HG03280 (cell line): Measurements from ENCODE around the gene NLRP6.

Source experiments
- ATAC-seq: cut with Tn5 transposase; IDR thresholded peaks from one replicate; pipeline ENCODE4 v1.9.1; 2021; ENCODE audit warnings: mild to moderate bottlenecking, moderate library complexity; ENCODE audit not compliant: unreplicated experiment

Gene NLRP6

DNA sequence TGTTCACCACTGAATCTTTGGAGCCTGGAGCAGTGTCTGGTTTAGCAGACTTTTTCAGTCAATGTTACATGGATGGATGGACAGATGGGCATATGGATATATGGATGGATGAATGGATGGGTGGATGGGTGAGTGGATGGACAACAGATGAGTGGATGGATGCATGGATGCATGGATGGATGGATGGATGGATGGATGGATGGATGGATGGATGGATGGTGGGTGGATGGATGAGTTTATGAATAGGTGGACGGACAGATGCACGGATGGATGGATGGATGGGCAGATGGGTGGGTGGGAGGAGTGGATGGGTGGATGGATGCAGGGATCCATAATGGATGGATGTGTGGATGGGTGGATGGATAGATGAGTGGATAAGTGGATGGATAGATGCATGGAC, 22.4 kb upstream of the NLRP6 start:
- ATAC-seq, result no peak

DNA sequence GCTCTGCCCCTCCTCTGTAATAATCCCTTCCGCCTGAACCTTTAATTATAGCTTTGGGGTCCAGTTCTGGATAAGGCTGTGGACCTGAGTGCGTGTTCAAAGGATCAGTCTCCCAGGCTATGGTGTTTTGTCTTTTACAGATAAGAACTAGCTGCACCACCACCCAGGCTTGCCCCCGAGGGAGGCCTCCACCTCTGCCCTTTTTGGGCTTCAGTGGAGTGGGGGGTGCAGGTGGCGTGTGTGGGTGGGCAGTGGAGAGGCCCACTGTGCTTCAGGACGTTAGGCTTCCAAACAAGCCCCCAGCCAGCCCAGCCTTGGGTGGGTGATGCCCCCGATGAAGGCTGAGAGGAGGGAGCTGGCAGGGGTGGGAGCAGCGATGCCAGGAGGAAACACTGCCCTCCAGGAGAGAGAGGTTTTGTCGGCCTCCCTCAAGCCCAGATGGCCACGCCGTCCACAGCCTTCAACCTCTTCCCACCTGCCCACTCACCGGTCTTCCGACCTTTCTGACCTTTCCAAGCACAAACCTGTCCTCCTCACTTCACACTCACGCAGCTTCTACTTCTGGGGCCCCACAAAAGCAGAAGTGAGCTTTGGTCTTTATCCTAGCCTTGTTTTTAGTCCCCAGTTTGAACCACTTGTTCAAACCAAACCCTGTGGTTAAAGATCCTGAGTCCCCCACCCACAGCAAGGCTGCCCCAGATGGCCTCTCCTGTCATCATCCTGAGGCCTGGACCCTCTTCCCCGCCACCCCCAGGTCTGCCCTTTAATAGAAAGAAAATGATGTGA, 21.1 kb upstream of the NLRP6 start:
- no peak for ATAC-seq

DNA sequence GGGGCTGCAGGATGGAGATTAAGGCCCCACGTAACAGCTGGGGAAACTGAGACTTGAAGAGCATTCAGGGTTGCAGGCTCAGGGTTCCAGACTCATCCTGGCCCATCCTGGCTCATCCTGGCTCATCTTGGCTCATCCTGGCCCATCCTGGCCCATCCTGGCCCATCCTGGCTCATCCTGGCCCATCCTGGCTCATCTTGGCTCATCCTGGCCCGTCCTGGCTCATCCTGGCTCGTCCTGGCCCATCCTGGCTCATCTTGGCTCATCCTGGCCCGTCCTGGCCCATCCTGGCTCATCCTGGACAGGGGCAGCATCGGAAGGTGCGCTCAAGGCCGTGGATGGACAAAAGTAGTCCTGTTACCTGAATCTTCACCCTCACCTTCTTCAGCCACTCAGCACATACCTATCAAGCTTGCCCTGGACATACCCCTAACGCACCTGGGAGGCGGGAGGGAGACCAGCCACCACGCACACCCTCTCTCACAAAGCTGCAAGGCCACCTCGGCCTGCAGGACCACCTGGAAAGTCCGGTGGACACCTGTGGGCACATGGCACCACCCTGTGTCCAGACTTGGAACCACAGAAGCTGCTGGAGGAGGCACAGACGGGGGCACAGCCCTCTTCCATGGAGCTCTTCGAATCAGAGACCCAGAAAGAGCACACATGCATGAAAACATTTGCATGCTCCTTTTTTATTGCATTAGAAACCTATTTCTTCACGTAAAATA, 20.3 kb upstream of the NLRP6 start:
- no peak for ATAC-seq

DNA sequence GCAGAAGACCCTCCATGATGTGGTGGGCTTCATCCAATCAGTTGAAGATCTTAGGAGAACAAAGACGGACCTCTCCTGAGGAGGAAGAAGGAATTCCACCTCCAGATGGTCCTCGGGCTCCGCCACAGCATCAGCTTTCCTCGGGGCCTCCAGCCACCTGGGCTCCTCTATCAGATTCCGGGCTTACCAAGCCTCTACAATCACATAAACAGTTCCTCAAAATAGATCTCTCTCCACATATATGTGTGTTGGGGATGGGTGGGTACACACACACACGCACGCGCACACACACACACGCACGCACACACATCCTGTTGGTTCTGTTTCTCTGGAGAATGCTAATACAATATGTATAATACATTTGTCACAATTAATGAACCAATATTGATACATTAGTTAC, 18.8 kb upstream of the NLRP6 start:
- ATAC-seq, result no peak

DNA sequence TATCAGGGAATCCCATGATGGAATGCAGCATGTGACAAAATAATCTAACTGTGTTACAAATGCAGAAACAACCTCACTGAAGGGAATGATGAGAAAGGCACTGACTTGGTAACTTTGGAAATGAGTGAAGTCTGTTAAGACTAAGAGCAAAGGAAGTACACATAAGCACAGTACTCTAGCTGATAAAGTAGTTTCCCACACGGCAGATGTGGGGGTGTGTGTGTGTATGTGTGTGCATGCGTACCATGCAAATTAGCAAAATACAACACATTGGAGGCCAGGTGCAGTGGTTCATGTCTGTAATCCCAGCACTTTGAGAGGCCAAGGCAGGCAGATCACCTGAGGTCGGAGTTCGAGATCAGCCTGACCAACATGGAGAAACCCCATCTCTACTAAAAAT, 16.6 kb upstream of the NLRP6 start:
- no peak for ATAC-seq

DNA sequence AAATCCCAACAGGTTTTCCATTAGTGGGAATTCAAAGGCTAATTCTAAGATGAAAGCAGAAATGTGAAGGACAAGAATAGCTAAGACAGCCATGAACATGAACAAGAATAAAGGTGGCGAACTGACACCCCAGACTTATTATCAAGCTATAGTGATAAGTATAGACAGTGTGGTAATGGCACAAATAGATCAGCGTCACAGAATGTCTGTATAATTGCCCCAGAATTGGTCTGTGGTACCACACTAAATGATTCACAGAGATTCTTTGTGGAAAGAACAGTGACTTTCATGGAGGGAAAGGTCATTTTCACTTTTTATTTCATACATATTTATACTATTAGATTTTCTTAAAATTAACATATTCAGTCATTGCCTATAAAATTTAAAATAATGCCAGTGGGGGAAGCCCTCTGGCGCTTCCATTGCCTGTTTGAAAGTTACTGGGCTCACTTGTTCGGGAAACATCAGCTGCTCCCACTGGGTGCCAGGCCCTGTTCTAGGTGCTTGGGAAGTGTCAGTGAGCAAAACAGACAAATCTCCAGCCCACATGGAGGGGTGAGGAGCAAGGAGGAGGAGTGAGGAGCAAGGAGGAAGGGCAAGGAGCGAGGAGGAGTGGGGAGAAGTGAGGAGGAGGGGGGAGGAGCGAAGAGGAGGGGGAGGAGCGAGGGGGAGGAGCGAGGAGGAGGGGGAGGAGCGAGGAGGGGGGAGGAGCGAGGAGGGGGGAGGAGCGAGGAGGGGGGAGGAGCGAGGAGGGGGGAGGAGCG, 11.3 kb upstream of the NLRP6 start:
- ATAC-seq, result no peak

DNA sequence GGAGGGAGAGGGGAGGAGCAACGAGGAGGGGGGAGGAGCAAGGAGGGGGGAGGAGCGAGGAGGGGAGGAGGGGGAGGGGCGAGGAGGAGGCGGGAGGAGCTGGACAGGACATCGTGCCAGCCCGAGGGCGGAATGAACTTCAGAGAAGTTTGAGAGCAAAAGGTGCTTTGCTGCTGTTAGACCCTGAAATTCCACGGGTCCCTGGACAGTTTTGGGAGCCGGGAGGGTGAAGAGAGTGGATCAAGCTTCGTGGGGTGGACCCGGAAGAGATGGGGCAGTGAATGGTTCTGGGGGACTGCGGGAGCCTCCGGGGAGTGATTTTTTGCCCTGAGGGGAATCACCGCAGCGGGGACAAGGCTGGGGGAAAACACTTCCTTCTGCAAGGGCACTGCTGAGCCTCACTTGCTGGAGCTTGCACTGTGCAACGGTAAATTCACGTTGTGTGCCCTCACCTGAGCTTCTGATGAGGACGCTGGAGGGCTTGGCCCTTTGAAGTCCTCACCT, 10.7 kb upstream of the NLRP6 start:
- ATAC-seq, result no peak

DNA sequence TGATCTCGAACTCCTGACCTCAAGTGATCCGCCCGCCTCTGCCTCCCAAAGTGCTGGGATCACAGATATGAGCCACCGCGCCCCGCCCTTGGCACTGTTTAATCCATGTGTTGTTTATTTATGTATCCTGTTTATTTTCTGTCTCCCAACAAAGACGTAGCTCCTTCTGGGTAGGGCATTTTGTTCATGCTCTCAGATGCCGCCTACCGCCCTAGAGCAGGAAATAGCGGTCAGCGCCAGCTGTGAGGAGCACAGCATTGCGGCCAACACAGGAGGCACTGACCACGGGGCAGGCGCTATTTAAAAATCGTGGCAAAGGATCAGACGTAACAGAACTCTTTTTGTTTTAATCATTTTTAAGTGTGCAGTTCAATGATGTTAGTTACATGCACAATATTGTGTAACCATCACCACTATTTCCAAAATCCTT, 9.5 kb upstream of the NLRP6 start:
- ATAC-seq, result peak; percentile 43

DNA sequence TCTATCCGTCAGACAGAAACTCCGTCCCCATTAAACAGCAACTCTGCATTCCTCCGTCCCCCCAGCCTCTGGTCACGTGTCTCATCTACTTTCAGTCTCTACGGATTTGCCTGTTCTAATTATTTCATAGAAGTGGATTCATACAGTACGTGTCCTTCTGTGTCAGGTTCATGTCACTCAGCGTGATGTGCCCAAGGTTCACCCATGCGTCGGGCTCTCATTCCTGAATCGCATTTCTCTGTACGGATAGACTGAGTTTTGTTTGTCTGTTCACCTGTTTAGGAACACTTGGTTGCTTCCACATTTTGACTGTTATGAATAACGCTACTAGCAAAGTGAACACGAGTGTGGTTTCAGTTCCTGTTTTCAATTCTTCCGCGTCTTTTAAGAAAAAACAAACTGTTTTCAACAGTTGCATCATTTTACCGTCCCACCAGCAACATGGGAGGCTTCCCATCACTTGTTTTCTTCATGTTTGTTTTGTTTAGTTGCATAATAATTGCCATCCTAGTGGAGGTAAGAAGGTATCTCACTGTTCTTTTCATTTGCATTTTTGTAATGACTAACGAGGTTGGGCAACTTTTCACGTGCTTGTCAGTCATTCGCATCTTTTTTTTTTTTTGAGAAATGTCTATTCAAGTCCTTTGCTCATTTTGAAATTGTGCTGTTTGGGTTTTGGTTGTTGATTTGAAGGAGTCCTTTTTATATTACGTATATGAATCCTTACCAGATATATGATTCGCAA, 8.9 kb upstream of the NLRP6 start:
- peak; percentile 70 for ATAC-seq

DNA sequence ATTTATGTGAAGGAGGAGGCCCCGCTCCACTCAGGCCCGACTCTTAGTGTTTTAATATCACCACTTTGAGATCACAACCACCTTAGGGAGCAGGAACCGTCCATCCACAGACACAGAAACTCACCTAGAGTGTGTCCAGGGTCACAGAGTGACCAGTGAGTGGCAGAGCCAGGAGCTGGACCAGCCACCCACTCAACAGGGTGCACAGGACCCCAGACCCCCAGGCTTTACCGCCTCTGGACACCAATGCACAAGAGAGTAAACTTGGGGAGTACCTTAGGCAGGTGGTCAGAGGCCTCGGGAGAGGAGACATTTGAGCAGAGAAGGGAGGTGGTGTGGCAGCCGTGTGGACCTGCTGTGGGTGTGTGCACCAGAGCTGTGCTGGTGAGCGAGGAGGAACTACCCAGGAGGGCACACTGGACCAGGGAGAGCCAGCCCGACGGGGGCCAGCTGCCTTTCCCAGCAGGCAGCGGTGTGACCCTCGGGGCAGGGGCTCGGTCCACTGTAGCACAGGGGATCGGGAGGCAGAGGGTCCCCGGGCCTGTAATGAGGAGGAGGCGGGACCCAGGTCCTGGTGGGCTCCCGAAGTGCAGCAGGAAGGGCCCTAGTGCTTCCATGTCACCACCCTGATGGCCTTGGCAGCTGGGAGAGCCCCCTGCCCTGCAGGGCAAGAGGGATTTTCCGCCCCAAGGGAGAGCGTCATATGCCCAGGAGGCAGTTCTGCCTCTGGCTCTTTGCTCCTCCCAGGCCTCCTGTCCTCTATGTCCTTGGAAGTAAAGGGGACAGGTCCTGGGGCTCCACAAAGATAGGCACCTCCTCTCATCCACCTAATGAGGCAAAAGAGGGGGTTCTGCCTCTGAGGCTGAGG, 7.5 kb upstream of the NLRP6 start:
- ATAC-seq, result no peak

DNA sequence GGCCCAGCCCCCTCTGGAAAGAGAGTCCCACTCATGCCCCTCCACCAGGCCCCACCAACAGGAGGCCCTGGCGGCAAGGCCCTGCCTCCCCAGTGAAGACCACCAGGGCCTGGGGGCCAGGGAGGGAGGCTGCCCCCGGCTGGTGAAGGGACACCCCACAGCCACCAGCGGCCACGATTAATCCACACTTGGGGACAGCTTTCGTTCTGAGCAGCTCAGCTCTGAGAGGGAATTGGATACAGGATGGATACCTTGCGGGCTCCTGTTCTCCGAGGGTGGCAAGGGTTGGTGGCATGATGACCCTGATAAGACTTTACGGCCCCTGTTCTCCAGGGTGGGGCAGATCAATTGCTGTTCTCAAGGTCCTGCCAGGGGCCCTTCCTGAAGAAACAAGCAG, 6.9 kb upstream of the NLRP6 start:
- no peak for ATAC-seq

DNA sequence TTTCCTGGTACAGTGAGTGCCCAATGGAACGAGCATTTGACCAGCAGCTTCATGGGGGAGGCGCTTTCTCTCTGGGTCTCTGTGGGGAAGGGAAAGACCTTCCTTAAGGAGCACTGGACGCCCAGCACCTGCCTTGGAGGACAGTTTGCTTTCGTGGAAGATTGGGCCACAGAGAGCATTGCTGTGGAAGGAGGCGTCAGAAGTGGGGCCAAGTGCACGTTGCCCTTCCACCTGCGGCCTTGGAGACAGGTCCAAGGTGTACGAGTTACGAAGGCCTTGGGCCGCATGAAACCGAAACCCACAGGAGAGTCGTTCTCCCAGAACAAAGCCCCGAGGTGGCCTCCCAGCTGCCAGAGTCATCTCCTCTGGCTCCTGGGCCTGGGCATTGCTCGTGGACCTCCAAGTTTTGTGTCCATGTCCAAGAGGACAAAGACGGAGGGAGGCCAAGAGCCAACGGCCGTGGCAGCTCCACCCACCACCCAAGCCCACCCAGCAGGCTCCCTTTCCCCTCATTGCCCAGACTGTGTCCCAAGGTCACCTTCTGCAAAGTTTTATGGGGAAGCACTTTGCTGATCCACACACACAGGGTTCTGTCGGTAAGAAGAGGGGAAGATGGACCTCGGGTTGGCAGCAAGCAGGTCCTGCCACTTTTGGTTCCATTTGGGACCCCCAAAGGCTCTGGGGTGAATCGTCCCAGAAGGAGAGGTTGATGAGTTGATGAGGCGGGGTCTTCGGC, 5.8 kb upstream of the NLRP6 start:
- no peak for ATAC-seq

DNA sequence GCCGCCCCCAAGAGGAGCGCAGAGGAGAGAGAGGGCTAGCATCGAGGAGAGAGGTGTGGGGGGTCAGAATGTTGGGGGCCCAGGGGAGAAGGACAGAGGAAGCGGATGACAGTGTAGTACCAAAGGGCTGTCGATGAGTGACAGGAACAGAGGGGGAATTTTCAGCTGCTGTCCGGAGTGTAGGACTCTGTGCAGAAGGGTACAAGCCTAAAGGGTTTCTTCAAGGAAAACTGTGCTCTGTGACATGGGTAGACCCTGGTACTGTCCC, 5.3 kb upstream of the NLRP6 start:
- no peak for ATAC-seq

DNA sequence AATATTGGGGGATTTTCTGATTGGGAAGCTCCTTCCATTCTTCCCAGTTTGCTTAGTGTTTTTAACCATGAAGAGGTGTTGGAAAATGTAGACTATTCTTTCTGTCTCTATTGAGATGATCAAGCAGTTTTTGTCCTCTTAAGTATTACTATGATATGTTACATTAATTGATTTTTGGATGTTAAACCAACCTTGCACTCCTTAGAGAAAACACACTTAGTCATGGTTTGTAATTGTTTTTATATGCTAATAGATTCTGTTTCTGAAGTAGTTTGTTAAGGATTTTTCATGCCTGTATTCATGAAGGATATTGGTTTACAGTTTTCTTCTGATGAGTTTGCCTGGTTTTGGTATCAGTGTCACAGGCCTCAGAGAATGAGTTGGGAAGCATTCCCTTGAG, 2.0 kb upstream of the NLRP6 start:
- no peak for ATAC-seq

DNA sequence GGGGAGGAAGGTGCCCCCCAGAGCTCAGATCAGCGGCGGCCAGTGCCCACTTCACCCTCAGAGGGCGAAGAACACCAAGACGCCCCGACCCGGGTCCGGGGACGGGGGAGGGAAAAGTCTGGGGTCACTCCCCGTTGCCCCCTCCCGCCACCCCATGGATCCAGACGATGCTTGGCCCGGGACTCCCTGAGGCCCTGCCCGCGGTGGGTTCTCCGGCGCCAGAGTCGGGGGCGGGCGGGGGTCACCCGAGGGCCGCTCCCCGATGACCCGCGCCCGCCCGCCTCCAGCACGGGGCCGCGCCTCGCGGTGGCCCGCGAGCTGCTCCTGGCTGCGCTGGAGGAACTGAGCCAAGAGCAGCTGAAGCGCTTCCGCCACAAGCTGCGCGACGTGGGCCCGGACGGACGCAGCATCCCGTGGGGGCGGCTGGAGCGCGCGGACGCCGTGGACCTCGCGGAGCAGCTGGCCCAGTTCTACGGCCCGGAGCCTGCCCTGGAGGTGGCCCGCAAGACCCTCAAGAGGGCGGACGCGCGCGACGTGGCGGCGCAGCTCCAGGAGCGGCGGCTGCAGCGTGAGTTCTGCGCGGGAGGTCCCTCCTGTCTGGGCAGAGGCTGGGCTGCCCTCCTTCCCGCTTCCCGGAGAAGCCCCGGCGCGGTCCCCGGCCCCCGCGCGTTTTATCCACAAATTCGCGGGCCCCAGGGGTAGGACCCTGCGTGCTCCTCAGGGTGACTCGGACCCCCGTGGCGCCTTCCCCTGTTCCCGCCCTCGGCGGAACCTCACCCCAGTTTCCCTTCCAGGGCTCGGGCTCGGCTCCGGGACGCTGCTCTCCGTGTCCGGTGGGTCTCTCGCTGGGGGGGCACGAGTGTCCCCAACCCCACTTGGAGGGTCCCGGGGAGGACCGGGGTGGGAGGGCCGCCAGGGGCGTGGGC, 1.1 kb downstream of the NLRP6 start:
- no peak for ATAC-seq

DNA sequence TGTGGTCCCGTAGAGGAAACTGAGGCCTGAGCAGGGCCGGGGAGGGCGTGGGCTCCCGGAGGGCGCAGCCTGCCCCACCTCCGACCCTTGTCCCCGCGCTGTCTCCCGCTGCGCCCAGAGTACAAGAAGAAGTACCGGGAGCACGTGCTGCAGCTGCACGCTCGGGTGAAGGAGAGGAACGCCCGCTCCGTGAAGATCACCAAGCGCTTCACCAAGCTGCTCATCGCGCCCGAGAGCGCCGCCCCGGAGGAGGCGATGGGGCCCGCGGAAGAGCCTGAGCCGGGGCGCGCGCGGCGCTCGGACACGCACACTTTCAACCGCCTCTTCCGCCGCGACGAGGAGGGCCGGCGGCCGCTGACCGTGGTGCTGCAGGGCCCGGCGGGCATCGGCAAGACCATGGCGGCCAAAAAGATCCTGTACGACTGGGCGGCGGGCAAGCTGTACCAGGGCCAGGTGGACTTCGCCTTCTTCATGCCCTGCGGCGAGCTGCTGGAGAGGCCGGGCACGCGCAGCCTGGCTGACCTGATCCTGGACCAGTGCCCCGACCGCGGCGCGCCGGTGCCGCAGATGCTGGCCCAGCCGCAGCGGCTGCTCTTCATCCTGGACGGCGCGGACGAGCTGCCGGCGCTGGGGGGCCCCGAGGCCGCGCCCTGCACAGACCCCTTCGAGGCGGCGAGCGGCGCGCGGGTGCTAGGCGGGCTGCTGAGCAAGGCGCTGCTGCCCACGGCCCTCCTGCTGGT, 1.9 kb downstream of the NLRP6 start:
- no peak for ATAC-seq

DNA sequence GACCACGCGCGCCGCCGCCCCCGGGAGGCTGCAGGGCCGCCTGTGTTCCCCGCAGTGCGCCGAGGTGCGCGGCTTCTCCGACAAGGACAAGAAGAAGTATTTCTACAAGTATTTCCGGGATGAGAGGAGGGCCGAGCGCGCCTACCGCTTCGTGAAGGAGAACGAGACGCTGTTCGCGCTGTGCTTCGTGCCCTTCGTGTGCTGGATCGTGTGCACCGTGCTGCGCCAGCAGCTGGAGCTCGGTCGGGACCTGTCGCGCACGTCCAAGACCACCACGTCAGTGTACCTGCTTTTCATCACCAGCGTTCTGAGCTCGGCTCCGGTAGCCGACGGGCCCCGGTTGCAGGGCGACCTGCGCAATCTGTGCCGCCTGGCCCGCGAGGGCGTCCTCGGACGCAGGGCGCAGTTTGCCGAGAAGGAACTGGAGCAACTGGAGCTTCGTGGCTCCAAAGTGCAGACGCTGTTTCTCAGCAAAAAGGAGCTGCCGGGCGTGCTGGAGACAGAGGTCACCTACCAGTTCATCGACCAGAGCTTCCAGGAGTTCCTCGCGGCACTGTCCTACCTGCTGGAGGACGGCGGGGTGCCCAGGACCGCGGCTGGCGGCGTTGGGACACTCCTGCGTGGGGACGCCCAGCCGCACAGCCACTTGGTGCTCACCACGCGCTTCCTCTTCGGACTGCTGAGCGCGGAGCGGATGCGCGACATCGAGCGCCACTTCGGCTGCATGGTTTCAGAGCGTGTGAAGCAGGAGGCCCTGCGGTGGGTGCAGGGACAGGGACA, 2.7 kb downstream of the NLRP6 start:
- ATAC-seq, result no peak
